Retinal pigment epithelial cell (primary cell): ENCODE results near the gene EPHB2.
"Not testable (repeated sequence)": the region's sequence is repeated elsewhere in the genome, so short reads cannot be mapped to it uniquely, and the experiment has no call there.

Experiments used
- DNase-seq: peaks from one replicate; pipeline ENCODE4 v3.0.0-alpha.2; 2010; ENCODE audit warnings: low read depth
- H3K4me3 ChIP-seq: 2 replicates; pipeline ENCODE4 v1.5.1; 2011; ENCODE audit warnings: mild to moderate bottlenecking, low read length, control low read depth, moderate library complexity
- CTCF ChIP-seq: conservative IDR thresholded peaks from 2 replicates; pipeline ENCODE4 v1.5.1; 2011; ENCODE audit warnings: low read depth, low read length, control low read depth, inconsistent platforms

EPHB2 gene

GRCh38 chr1:22930240-22930912 is 219.7 kb downstream of the EPHB2 start:
- H3K4me3 ChIP-seq: no peak overlapping the region
- no peak for DNase-seq
- peak; percentile 90 for TF ChIP-seq CTCF

- no peak for TF ChIP-seq CTCF
- DNase-seq: no peak
- H3K4me3 ChIP-seq: no peak overlapping the region
These were observed 222.3 kb downstream of the EPHB2 start for GRCh38 chr1:22932803-22933470.

GRCh38 chr1:22935433-22935832 is 224.8 kb downstream of the EPHB2 start:
- DNase-seq: no peak
- H3K4me3 ChIP-seq: no peak overlapping the region
- TF ChIP-seq CTCF: no peak

- no peak for DNase-seq
- H3K4me3 ChIP-seq: no peak overlapping the region
- no peak for TF ChIP-seq CTCF
These were observed 226.0 kb downstream of the EPHB2 start for GRCh38 chr1:22936681-22937080.

GRCh38 chr1:22941257-22941656 is 230.6 kb downstream of the EPHB2 start:
- no peak for DNase-seq
- H3K4me3 ChIP-seq: no peak overlapping the region
- TF ChIP-seq CTCF: no peak

- no peak for DNase-seq
- TF ChIP-seq CTCF: no peak
- no peak overlapping the region for H3K4me3 ChIP-seq
These were observed 233.9 kb downstream of the EPHB2 start for GRCh38 chr1:22944346-22945055.

GRCh38 chr1:22945171-22945570 is 234.5 kb downstream of the EPHB2 start:
- DNase-seq: not testable (repeated sequence)

More at GRCh38 chr1:22945171-22945570, 234.5 kb downstream of the EPHB2 start:
- not testable (repeated sequence) for H3K4me3 ChIP-seq
